GM21717 (cell line): ENCODE measurements around the gene SCN8A.

Experiments used
- ATAC-seq: cut with Tn5 transposase; IDR thresholded peaks from one replicate; pipeline ENCODE4 v1.9.1; 2021; ENCODE audit warnings: mild to moderate bottlenecking, moderate library complexity; ENCODE audit not compliant: unreplicated experiment

The SCN8A gene

DNA sequence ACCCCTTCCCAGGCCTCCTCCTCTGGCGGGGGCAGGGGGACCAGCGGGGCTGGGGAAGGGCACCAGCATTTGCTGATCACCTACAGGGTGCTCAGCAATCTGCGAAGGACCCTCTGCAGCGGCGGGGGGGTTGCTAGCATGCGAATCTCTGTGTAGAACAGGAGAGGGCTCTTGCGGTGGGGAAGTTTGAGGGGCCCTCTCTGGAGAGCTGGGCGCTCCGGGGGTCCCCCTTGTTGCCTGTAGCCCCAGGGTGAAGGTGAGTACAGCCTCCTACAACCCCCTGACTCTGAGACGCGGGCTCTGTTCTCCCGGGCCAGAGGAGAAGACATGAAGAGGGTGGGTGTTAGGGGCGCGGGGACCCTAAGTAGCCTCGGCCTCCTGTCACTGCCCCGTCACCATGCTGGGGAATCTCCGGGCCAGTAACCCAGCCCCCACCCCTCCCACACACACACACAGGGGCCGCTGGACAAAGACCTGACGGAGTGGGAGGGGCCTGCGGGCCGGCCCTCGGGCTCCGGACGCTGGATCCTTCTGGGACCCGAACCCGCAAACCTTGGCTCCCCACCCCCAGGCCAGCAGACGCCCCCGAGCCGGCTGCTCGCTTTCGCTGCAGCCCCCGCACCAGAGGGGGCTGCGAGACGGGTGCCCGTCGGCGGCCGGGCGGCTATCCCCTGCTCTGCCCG, 256.8 kb downstream of the SCN8A start:
- ATAC-seq: no peak

DNA sequence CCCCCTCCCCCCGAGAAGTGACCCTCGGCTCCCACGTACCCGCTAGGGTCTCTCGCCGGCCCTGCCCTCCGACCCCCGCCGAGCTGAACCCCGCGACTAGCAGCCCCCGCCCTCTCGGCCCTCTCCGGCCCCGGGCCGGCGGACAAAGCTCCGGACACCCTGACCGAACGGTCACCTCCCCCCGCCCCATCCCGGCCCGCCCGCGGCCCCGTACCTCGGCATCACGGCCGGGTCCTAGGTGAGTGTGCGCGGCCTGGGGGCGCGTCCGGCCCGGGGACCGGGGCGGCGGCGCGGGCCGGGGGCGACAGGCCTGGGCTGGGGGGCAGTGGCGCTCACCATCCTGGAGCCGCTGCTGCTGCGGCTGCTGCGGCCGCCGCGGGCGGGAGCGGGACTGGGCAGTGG, 257.3 kb downstream of the SCN8A start, which contains the start of gene FIGNL2:
TSS of gene FIGNL2 (minus strand) at position 393 of the 402 bp plus-strand sequence. CDS start 26,305 bp downstream, outside the sequence.
- no peak for ATAC-seq

DNA sequence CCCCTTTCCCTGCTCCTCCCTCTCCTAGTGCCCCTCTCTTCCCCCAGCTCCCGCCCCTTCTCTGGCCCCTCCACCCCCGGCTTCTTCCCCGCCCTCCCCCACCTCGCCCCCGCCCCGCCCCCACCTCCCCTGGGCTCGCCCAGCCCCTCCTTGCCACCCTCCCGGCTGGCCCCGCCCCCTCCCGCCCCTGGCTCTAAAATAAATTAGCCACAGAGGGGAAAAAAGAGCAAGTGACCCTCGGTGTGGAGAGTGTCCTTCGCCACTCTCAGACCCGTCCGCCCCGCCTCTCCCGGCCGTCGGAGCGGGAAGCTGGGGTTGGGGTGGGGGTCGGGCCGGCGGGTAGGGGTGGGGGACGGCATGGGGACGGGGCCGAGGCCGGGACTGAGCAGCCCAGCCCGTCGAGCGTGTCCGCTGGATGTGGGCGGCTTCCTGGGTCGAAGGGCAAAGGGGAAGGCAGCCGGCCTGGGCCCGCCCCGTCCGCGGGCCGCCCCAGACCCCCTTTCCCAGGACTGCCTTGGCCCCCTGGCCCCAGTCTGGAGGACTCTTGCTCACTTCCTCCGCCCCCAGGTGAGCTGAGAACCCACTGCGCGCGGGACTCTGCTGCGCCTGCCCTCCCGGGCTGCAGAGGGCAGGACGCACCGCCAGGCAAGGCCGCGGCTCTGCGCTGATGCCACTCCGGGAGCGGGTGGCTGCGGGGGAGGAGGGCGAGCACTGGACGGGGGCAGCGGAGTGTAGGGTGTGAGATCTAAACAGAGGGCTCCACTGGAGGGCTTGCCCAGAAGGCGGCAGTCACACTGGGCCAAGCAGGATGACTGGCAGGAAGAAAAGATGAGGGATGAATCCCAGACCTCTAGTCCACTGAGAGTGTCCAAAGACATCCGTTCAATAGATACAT, 258.1 kb downstream of the SCN8A start:
- ATAC-seq: no peak

DNA sequence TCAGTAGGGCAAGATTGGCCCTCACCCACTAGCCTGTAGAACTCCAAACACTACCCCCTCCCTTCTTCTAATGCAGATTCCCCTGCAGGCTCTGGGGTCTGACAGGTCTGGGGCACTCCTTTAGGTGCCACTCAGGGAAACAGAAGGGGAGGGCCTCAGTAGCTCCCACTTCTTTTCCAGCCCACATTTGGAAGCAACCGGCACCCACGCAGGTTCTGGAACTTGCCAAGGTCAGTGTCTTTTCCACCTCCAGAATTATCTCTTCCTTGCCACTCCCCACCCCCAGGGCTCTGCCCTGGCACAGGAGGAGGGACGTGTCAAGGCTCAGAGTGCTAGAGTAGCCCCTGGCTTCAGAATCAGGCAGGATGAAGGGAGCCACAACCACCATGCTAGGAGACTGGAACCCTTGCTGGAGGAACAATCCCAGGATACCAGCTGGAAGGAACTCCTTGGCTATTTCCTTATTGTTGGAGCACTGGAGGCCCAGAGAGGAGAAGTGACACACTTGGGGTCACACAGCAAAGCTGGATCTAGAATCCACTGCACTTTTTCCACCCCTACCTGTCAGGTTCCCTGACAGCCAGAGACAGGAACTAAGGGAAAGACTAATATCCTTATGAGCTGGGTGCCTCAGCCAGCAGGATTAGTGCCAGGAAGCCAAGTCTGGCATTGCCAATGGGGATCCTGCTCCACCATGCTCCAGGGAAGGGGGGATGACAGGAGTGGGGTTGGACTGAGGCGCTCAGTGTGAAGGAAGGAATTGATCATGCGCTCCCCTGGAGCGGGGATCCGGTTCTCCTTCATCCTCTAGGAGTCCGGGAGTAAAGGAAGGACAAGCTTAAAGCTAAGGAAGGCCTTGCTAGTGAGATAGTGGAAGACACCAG, 259.3 kb downstream of the SCN8A start:
- no peak for ATAC-seq

DNA sequence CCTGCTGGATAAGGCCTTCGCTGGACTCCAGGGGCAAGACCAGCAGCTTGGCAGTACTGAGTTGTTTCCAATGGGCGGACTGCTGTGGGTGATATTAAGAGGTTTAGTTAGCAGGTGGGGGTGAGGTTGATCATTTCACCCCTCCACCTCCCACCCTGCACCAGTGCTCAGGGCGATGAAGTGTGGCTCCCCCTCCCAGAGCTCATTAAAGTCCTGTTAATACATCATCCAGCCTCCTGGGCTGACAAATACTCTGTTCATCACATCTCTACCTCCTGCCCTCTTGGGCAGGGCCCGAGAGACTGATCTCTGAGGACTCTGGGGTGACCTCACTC, 259.9 kb downstream of the SCN8A start:
- ATAC-seq: no peak

DNA sequence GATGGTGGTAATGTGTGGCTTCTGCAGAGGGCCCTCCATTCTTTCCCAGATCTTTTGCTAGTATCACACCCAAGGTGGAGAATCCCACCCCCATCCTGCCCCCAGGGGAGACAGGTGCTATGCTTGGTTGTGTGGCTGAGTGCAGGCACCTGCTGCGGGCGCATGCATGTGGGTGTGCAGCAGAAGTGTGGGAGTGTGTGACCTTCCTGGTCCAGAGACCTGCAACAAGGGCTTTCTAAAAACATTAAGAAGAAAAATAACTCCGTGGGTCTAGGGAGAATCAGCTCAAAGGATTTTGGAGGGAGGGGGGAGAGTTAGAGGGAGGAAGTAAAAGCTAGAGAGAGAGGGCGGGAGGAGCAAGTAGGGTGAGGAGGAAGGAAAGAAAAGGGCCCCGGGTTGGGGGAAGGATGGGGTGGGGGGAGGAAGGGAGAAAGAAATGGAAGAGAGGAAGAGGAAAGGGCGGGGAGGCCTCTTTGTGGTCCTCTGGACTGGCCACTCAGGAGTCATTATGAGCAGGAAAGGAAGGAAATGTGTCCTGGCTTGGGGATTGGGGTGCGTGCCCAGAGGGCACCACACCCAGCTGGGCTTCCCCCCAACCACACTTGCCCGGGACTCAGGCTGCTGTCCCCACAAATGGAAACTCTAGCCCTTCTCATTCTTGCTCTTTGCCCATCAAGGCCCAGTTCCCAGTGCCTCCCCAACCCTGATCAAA, 260.5 kb downstream of the SCN8A start:
- no peak for ATAC-seq

DNA sequence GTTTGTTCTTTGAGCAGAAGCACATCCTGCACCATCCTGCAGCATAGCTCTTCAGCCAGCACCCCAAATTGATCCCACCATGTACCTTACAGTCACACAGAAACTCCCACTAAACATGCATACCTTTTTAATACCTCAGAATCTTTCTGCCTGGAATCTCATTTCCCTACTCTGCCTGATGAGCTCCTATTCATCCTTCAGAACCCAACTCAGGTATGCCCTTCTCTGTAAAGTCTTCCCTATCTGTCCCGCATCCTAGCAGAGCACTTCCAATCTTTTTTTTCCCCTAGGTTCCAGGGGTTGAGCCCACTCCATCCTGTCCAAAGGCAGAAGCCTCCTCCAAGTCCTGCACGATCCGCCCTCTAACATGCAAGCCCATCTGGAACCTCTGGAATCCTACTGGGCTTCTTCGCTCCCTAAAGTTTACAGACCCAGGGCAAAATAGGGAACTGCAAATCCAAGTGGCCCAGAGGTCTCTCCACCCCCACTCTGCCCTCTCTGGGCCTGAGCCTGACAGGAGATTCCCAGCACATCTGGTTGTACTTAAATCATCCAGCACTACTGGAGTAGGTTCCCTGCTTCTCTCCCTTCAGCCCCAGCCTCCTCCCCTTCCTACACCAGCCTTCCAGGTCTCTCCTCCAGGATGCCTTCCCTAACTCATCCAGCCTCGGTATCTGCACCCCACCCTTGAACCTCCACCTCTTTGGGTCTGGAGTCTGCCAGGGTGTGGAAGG, 261.5 kb downstream of the SCN8A start:
- no peak for ATAC-seq

DNA sequence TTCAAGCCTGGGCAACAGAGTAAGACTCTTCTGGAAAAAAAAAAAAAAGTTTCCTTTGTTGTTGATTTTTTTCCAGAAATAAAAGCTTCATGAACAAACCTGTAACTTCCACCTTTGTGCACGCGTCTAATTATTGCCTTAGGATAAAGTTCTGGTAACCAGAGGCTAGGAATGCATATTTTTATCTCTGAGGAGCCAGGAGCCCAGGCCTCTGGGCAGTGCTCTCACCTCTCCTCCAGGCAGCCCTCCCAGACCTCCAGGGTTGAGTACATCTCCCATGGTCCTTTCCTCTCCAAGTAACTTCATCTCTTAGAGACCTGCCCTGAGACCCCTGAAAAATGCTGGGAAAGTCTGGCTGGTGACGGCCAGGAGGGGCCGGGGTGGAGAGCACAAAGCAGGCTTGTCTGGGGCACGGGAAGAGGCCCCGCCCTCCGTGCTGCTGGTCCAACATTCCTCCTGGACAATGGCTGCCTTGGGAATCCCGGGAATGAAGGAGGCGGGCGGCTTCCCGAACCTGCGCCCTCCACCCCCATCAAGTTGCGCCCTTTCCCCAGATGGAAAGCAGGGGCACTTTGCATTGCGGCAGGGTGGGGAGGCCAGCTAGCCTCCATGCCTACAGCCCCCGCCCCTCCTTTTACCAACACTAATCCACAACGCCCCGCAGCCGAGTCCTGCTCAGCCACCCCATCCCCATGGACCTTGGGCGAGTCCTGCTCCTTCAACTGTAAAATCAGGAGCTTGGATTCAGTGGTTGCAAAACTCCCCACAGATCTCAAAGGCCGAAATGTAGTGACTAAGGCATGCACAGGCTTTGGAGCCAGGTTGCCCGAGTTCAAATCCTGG, 264.8 kb downstream of the SCN8A start:
- no peak for ATAC-seq

DNA sequence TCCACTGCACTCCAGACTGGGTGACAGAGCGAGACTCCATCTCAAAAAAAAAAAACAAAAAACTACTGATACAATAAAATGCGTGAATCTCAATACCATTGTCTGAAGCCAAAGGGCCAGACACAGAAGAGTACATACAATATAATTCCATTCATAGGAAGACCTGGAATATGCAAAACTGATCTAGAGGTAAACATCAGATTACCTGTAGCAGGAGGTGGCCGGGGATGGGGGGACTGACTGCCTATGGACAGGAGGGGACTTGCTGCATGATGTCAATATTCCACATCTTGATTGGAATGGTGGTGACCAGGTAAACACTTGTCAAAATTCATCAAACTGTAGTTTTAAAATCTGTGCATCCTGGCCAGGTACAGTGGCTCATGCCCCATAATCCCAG, 270.0 kb downstream of the SCN8A start:
- no peak for ATAC-seq
